NCI-H446 (cell line): Measurements from ENCODE around the gene SLC45A1.

Source experiments
- DNase-seq, 2 experiments: peaks; one replicate each; lab custom pipeline; 2025; lab: John Stamatoyannopoulos, UW

SLC45A1 gene

GRCh38 chr1:8384577-8384976 lies 66.7 kb downstream of the SLC45A1 start:
- no peak for DNase-seq

DNA sequence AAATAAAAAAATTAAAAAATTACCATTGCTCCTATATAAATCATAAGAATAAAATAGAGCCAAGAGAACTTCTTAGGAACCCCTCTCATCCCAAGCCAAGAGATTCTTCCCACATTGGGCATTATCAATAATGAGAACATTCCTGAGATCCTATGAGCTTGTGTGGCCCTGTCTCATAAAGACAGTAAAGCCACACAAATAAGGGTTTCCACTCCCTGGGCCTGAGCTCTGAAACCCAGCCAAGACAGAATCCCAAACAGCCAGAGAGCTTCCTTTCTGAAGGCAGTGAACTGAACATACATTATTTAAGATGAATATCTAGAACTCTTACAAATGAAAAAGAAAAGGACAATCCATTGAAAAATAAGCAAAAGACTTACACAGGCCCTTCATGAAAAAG lies 68.3 kb downstream of the SLC45A1 start:
- no peak for DNase-seq

DNA sequence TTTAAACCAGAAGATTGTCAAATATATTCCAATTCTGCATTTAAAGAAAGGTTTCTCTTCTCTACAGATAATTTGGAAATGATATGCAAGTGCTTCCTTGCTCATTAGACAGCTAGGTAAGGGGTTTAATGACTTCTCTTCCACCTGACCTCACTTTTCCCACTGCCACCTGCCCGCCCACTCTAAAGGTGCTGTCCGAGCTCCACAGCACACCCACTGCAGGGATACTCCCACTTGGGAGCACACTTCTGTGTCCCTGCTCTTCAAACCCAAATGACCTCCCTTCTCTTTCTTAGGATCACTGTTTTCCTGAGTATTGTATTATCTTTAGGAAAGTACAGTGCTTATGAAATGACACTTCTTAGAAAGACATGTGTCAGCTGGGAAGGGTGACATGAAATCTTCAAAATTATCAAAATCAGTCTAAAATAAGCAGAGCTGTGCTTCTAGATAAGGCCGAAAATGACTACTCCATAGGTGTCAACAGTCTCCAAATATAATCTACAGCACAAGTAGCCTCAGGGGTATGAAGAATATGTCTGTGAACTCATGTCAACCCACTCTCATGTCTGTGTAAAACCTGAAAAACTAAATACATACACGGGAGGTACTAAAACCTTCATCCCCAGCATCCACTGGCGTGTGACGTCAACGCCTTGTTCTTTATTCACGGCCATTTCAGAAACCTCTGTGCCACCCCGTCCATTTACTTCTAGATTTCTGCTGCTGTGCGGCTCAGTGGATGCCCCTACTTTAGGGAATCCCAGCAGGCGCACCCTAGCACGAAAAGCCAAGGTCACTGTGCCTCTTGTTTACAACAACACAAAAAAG lies 71.0 kb downstream of the SLC45A1 start:
- DNase-seq, result no peak

DNA sequence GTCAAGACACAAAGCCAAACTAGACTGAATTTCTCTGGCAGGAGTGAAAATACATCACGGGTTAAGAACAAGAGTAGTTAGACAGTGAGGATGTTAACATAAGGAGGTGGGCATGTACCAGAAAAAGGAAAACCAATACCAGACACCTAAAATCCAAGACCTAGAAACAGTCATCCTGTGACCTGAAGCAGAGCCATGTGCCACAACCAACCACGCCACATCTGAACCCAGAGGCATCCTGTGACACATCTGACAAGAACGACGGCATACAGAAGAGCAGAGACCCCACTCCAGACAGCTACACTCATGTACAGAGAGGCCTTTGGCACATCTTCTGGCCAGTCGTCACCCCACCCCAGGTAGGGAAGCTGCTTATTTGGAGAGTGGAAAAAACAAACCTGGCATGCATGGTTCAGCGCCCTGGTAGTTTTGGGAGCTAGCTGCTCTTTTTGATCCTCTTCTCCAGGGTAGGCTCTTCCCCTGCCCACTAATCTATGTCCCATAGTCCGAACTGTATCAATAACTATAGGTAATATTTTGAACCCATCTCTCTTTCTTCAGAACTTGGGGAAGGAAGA lies 72.1 kb downstream of the SLC45A1 start:
- DNase-seq, result no peak

DNA sequence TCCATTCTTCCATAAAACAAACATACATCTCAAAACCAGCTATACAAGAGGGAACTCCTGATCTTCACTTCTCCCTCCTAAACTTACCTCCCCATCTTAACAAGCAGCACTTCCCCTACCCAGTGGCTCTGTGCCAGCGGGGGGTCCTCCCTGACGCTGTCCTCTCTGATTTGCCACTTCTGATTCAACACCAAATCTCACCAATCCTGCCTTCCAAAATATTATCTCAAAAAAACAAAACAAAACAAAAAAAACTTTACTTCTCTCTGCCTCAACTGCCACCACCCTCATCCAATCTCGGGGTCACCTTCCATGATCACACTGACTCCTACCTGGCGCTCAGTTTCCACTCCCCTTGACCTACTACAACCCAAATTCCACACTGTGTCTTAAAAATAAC lies 72.8 kb downstream of the SLC45A1 start:
- DNase-seq, result no peak

DNA sequence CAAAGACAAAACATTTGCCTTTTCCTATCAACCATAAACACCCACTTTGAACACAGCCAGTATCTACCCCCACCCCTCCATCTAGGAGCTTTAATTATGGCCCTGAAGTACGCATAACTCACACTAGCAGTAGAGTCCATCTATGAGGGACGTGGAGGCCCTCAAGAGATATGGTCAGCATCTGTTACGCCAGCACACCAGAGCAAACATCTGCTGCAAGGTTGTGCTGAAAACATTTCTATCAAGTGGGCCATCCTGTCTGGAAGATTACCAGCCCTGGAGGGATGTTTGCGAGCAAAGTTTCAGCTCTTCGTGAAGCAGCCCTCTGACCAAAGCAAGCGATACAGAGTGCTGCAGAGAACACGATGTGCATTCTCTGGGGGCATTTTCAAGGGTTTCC lies 74.6 kb downstream of the SLC45A1 start:
- DNase-seq, result no peak
